GM19023 (cell line): ENCODE data around the gene STARD7.
"Not testable (repeated sequence)": the region's sequence is repeated elsewhere in the genome, so short reads cannot be mapped to it uniquely, and the experiment has no call there.

Experiments used
- ATAC-seq: cut with Tn5 transposase; IDR thresholded peaks from one replicate; pipeline ENCODE4 v1.9.1; 2021; ENCODE audit warnings: mild to moderate bottlenecking, moderate library complexity; ENCODE audit not compliant: unreplicated experiment

The STARD7 gene

GRCh38 chr2:96164459-96165184 lies 44.0 kb downstream of the STARD7 start:
- peak; percentile 76 for ATAC-seq

GRCh38 chr2:96163768-96164429 lies 44.7 kb downstream of the STARD7 start:
- peak; percentile 59 for ATAC-seq

- ATAC-seq = peak; percentile 7
Measured at GRCh38 chr2:96163415-96163767, 45.2 kb downstream of the STARD7 start.

DNA sequence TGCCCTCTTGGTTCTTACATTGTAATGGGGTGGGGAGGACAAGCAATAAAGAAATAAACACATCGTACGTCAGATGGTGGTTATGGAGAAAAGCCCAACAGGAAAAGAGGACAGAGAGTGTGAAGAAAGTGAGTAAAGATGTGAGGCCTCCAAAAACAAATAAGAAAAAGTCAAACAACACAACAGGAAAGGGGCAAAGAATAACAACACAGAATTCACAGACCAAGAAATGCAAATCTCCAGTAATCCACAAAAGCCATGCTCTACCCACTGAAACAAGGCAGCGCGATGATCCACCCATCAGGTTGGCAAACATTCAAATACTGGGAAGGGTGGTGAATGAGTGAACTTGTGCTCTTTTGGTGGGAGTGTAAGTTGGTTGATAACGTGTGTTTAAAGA lies 46.7 kb downstream of the STARD7 start:
- no peak for ATAC-seq

- ATAC-seq = not testable (repeated sequence)
Measured at GRCh38 chr2:96160366-96160765, 48.3 kb downstream of the STARD7 start.

DNA sequence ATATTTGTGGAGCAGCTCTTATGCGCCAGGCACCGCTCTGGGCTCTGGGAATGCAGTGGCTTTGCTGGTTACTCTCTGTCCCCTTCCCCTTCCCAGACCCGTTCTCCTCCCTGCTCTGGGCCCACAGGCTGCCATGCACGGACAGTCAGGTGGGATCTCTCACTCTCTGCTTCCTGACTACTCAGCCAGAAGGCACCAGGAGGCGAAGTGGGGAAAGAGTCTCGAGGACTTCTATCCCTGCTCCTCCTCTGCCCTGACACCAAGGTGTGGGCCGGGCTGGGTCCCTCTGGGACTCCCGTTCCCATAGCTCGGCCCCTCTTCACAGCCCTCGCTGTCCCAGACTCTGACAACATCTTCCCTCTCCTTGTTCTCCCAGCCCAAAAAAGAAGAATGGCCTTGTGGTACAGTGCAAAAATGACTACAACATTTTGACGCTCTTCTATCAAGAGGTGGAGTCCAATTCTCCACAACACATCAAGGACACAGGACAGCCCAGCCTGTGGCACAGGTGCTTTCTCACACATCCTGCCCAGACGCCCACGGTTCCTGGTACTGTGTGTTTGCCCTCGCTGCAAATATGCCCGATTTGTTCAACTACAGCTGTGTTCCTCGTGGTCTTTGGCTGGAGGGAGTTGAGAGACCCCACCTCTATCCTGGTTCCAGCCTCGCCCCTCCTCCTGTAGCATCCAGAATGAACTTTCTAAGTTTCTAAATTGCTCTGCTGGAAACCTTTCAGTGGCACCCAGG lies 49.4 kb downstream of the STARD7 start:
- no peak for ATAC-seq

GRCh38 chr2:96158554-96158940 lies 50.1 kb downstream of the STARD7 start:
- no peak for ATAC-seq

GRCh38 chr2:96157649-96158553 lies 50.7 kb downstream of the STARD7 start:
- ATAC-seq = peak; percentile 68

DNA sequence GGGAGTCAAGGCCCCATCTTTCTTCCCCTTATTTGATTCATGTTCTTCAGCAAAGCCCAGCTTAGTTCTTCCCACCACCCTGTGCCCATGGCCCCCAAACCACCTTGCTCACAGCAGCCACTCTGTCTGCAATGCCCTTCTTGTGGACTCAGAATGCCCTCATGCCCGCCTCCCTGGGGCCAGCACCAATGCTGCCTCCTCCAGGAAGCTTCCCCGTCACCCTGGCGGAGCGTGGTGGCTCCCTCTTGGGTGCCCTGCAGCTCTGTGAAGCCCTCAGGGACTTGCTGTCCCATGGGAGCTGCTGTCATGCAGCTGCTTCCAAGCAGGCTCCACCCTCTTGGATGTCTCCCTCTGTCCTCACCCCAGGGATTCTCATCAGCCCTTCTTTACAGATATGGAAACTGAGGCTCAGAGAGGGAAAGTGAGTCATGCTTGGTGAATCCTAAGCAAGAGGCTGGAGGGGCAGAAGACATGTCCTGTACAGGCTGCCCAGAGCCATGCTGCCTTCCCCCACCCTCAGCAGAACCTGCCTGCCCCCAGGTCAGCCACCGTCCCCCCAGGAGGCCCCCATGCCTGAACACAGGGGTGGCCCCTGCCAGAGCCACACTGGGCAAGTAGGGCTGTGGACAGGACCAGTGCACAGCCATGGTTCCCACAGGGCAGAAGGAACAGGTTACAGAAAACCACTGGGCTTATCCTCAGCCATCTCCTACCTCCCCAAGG lies 51.5 kb downstream of the STARD7 start:
- ATAC-seq = peak; percentile 39

GRCh38 chr2:96156011-96156820 lies 52.4 kb downstream of the STARD7 start:
- no peak for ATAC-seq

DNA sequence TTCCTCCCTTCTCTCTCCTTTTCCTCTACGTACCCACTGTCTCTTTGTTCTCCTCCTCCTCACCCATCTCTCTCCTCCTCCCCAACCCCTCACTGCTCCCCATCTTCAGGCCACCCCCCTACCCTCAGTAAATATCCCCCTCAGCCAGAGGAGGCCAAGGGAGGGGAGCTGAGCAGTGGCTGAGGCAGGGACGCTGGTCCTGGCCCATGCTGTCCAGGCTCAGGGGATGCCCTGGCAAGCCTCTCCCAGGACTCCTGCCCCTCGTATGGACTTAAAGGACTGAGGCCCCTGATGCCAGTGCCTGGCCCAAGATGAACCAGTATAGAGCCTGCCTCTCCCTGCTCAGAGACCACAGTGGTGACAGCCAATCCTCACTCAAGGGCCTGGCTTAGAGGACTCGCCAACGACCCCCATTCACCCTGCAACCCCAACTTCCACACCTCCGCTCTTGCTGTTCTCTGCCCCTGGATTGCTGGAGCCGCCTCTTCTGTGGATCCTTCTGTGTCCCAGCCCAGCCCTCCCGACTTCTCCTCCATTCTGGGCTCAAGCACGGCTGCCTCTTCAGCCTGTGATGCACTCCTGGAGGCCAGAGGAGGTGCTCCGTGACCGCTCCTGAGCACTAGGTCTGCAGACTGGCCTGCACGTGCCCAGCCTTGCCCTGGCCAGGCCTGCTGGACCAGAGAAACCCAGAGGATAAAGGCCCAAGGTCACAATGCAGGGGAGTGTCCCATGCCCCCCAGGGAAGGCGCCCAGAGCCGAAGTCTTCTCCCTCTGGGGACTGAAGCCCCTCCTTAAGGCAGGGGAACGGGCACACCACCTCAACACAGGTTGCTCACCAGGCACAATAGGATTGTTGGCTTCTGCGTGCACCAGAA lies 53.9 kb downstream of the STARD7 start:
- no peak for ATAC-seq

GRCh38 chr2:96153991-96154431 lies 54.6 kb downstream of the STARD7 start:
- no peak for ATAC-seq

DNA sequence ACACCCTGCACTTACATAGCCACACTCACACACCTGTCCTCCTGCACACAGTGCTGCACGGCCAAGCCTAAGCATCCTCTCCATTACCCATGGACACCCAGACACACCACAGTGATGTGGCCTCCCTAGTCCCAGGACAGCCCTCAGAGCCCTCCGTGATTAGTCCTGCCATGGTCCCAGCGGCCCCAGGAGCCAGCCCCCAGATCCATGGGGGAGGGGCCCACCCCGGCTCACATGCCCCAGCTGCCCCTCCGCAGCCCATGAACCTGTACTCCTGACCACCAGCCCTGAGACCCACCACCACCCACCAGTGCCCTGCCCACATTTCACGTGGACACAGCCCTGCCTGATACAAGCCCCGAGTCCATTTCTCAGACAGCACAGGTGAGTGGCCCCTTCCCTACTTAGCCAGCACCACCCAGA lies 55.3 kb downstream of the STARD7 start:
- no peak for ATAC-seq

DNA sequence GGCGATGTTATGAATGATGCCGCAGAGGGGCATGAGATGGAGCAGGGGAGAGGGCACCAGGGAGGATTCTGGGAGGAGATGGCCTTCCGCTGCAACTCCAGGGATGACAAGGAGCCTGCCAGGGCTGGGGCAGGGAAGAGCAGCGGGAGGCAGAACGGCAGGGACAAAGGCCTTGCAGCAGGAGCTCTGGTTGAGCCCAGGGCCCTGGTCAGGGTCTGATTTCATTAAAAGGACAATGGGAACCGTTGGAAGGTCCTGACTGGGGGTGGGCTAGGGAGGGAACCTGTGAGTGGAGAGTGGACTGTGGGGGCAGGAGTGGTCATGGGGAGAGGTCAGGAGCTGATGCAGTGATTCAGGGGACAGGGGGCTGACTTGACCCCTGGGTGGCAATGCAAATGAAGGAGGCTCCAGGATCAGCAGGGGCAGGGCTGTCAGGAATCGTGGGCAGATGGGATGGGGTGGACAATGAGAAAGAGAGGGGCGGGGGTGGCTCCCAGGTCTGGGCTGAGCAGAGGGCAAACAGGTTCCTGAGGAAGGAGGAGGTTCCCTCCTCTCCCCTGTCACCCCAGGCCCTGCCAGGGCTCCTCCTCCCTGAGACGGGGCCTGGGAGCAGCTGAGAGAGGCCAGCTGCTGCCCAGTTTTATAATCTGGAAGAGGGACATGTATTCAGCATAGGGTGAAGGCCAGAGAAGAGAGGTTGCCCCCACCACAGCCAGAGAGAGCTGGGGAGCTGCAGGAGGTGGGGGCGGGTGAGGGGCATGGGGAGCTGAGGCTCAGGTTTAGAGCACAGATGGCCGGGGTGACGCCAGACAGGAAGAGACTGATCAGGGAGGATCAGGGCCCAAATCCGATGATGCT lies 56.1 kb downstream of the STARD7 start:
- ATAC-seq = no peak

DNA sequence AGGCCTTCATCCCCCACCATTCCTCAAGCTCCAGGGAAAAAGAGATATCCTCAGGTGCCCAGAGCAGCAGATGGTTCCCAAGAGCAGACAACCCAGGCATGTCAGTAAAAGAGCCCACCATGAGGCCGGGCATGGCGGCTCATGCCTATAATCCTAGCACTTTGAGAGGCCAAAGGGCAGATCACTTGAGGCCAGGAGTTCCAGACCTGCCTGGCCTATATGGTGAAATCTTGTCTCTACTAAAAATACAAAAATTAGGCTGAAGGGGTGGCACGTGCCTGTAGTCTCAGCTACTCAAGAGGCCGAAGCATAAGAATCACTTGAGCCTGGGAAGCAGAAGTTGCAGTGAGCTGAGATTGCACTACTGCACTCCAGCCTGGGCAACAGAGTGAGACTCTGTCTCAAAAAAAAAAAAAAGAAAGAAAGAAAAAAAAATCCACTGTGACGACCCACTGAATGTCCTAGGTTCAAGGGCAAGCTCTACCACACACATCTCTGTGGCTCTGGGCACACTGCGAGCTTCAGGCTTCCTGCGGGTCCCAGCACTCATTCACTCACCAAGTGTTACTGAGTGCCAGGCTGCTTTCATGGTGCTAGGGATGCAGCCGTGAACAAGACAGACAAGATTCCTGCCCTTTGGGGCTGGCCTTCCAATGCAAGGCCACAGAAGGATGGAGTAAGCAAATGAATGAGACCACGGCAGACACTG lies 56.9 kb downstream of the STARD7 start:
- no peak for ATAC-seq

DNA sequence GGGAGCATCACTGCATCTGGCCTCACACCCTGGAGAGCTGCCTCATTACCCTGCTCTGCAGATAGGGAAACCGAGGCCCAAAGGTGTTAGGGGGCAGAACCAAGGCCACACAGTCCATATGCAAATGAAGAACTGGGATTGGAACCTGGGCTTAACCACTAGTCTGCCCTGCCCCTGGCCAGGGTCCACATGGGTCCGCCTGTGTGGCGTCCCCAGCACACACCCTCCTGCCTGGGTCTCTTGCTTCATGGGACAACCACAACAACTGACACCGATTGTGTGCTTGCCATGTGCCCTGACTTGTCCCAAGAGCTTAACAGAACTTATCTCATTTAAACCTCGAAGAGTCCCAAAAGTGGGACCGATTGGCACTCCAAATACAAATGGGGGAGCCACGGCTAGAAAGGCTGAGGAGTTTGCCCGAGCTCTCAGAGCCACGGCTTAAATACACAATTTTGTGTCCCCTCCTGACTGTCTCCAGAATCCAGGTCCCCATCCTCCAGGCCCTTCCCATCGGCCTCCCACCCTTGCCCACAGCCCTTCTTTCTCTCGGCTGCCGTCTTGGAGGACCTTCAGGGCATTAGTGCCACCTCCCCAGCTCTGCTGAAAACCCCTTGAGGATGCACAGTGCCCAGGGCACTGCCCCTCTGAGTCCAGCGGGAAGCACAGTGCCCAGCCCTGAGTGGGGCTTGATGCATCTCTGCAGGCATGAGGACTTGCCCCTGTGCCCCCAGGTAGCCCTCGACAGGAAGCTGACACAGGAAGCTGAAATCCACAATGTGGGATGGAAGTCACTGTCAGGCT lies 57.6 kb downstream of the STARD7 start:
- ATAC-seq = no peak
